Measurements from ENCODE around the gene ECHS1.

ECHS1 gene

GRCh38 chr10:133355991-133356390 lies 17.2 kb downstream of the ECHS1 start:
- TF ChIP-seq CEBPB (IDR thresholded peaks at IDR 0.05): no peak
- no peak for TF ChIP-seq FOXM1 (IDR thresholded peaks at IDR 0.05; ENCODE audit: borderline replicate concordance, low read depth)
- no peak for TF ChIP-seq TAF1 (IDR thresholded peaks at IDR 0.05; ENCODE audit: low read depth)

DNA sequence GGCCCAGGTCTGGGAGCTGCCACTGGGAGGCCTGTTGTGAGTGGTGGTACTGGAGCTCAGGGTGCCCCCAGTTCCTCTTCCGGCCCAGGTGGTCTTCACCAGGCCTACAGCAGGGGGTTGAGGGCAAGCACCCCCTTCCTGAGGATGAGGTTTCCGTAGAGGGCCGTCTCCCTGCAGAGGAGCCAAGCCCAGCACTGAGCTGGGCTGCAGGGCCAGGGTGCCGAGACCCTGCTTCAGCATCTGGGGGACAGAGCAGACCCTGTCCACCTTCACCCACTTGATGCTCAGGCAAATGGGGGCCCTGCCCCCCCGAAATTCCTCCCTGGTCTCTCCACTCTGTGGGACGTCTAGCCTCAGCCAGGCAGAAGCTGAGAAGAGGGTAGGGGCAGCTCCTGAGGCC lies 17.9 kb downstream of the ECHS1 start:
- TF ChIP-seq FOXM1 (IDR thresholded peaks at IDR 0.05; ENCODE audit: borderline replicate concordance, low read depth): no peak
- TF ChIP-seq EP300 (IDR thresholded peaks at IDR 0.05; ENCODE audit: borderline replicate concordance): no peak
- no peak for TF ChIP-seq EGR1 (IDR thresholded peaks at IDR 0.05)
- no peak for TF ChIP-seq ZBTB7A (IDR thresholded peaks at IDR 0.05; ENCODE audit: low read depth)

DNA sequence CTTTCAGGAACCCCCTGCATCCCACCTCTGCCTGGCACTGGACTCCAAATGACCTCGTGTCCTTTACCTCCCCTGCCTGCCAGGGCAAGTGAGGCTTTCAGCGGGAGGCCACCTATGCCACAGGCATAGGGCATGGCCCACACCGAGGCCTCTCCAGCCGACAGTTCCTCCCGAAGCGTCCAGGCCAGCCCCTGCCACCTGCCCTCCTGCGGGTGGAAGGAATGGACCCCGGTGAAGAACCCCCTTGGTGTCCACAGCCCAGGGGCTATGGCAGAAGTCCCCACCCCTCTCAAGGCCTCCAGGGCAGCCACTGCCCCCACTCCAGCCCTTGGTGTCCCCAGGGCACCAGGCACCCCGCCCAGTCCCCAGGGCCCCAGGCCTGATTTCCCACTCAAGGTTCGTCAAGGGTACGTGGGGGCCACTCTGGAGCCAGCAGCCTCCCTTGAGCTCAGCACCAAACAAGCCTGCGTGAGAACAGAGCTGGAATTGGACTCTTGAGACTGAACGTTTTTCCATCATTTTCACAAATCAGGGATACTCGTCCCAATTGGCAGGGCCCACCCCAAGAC lies 18.4 kb downstream of the ECHS1 start:
- TF ChIP-seq YY1 (IDR thresholded peaks at IDR 0.05; ENCODE audit: low read depth) (no peak), FOXM1 (IDR thresholded peaks at IDR 0.05; ENCODE audit: borderline replicate concordance, low read depth) (no peak), NFIC (IDR thresholded peaks at IDR 0.05) (no peak), TEAD4 (IDR thresholded peaks at IDR 0.05) (no peak), EP300 (IDR thresholded peaks at IDR 0.05; ENCODE audit: borderline replicate concordance) (no peak), EGR1 (IDR thresholded peaks at IDR 0.05) (no peak), CEBPB (IDR thresholded peaks at IDR 0.05) (no peak), TCF12 (IDR thresholded peaks at IDR 0.05; ENCODE audit: low read depth) (no peak), ZBTB7A (IDR thresholded peaks at IDR 0.05; ENCODE audit: low read depth) (no peak), CREB1 (IDR thresholded peaks at IDR 0.05; ENCODE audit: low read depth) (no peak), RAD21 (IDR thresholded peaks at IDR 0.05; ENCODE audit: low read depth) (no peak), REST (IDR thresholded peaks at IDR 0.05; ENCODE audit: low read depth) (no peak), TAF1 (IDR thresholded peaks at IDR 0.05; ENCODE audit: low read depth) (no peak)
- TF ChIP-seq, protein P1, sequence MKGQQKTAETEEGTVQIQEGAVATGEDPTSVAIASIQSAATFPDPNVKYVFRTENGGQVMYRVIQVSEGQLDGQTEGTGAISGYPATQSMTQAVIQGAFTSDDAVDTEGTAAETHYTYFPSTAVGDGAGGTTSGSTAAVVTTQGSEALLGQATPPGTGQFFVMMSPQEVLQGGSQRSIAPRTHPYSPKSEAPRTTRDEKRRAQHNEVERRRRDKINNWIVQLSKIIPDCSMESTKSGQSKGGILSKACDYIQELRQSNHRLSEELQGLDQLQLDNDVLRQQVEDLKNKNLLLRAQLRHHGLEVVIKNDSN (IDR thresholded peaks at IDR 0.05): no peak
- TF ChIP-seq, protein P2, sequence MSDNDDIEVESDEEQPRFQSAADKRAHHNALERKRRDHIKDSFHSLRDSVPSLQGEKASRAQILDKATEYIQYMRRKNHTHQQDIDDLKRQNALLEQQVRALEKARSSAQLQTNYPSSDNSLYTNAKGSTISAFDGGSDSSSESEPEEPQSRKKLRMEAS (IDR thresholded peaks at IDR 0.05): no peak

- TF ChIP-seq RAD21 (IDR thresholded peaks at IDR 0.05; ENCODE audit: low read depth): no peak
- TF ChIP-seq TAF1 (IDR thresholded peaks at IDR 0.05; ENCODE audit: low read depth): no peak
- TF ChIP-seq EGR1 (IDR thresholded peaks at IDR 0.05): no peak
- TF ChIP-seq FOXM1 (IDR thresholded peaks at IDR 0.05; ENCODE audit: borderline replicate concordance, low read depth): no peak
- TF ChIP-seq, protein P1 (IDR thresholded peaks at IDR 0.05): no peak
- TF ChIP-seq YY1 (IDR thresholded peaks at IDR 0.05; ENCODE audit: low read depth): no peak
- TF ChIP-seq NFIC (IDR thresholded peaks at IDR 0.05): no peak
- no peak for TF ChIP-seq REST (IDR thresholded peaks at IDR 0.05; ENCODE audit: low read depth)
- TF ChIP-seq TEAD4 (IDR thresholded peaks at IDR 0.05): no peak
- TF ChIP-seq, protein P2 (IDR thresholded peaks at IDR 0.05): no peak
- no peak for TF ChIP-seq CEBPB (IDR thresholded peaks at IDR 0.05)
- no peak for TF ChIP-seq ZBTB7A (IDR thresholded peaks at IDR 0.05; ENCODE audit: low read depth)
These were observed 19.1 kb downstream of the ECHS1 start for GRCh38 chr10:133353988-133354605.

GRCh38 chr10:133353202-133353959 lies 19.8 kb downstream of the ECHS1 start:
- TF ChIP-seq TAF1 (IDR thresholded peaks at IDR 0.05; ENCODE audit: low read depth): no peak
- TF ChIP-seq FOXM1 (IDR thresholded peaks at IDR 0.05; ENCODE audit: borderline replicate concordance, low read depth): no peak
